GM03348 (cell line): Measurements from ENCODE around the gene C1orf74.

Experiments
- DNase-seq: peaks from one replicate; pipeline ENCODE4 v3.0.0; 2012; ENCODE audit warnings: low spot score

Gene C1orf74

DNA sequence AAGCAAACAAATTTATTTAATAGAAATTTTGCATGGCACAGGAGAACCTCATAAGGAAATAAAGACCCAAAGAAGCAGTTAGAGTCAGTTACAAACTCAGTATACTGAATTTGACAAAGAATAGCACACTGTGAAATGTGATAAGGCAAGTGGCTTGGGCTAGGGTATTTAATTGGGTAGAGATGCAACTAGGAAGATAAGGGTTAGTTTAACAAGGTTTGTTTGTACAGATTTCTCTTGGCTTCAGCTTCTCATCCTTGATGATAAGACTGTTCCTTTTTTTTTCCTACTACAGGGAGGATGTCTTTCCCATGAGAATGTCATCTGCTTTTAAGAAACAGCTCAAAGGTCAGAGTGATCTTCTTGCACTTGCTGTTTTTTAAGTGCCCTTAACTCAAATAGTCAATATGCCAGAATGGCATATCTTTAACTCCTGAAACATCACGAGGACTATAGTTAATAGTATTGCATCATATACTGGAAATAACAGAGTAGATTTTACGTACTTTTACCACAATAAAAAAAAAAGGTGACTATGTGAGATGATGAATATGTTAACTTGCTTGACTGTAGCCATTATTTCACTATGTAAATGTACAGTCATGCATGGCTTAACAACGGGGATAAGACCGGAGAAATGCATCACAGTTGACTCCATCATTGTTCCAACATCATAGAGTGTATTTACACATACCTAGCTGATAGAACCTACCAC, 37.8 kb downstream of the C1orf74 start:
- no peak for DNase-seq

DNA sequence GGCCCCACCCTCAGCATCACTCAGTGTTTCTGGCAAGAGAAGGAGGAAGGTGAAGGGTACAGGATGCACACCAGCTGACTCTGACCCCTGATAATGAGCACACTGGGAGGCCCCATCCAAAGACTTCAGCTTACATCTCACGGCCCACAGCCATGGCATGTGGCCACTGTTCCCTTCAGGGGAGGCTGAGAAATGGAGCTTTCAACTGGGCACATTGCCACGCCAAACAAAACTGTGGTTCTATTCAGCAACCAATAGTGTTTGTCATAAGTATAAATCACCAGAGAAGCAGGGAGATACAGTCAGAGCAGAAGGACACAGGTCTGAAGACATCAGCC, 41.2 kb downstream of the C1orf74 start:
- DNase-seq, result peak; percentile 27

DNA sequence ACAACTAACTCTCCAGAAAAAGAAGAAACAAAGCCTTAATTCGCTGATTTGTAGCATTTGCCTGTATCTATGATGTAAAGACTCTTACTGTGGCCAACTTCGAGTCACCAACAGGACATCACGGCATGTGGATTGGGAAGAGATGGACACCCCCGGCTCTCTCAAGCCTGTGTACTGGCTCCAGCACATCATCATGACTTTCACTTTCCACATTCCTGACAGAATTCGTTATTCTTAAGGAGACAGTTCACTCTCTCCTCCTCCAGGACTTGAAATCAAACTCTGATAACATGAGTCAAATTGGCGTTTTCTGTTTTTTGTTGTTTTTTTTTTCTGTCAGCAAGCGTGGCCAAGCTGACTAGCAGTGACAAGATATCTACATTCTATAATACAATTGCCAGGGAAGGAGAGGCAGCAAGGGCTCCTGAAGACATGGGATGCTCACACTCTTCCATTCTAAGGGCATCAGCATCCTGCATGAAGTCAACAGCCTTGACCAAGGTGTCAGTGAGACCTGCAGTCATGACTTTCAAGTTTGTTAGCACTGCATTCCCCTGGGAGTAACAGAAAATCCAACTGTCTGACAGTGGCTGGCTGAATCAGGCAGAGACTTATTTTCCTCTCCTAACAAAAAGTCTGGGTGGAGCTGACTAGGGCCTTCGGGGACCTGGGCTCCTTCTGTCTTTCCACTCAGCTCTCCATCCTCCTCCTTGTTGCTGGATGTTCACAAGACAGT, 41.8 kb downstream of the C1orf74 start:
- peak; percentile 78 for DNase-seq

DNA sequence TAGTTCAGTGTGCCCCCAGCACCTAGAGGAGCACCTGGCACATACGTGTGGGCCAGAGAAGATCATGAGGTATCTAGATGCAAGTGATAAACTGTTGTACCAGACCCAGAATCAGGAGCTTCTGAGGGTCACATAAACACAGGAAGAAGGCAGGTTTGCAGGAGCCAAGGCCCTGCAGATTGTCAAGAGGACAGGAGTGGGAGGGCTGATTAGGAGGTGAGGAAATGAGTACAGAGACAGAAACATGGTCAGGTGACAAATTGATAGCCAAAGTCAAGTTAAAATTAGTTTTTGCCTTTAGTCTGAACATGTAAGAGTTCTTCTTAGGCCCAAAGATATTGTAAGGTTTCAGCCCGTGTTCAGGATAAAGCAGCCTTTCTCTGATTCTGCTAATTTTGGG, 42.5 kb downstream of the C1orf74 start:
- DNase-seq, result no peak

DNA sequence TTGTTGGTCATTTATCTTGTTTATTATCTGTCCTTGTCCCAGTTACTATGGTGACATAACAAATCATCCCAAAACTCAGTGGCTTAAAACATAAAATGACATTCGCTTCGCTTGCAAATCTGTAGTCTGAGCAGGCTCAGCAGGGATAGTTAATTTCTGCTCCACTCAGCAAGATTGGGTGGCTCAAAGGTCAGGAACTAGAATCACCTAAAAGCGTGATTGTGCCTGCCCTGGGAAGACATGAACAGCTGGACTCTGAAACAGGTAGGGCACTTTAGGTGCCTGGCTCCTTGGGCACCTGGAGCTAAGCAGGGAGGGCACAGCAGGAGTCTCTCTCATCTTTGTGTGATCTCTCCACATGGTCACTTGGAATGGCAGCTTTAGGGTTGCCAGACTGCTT, 43.2 kb downstream of the C1orf74 start:
- no peak for DNase-seq

DNA sequence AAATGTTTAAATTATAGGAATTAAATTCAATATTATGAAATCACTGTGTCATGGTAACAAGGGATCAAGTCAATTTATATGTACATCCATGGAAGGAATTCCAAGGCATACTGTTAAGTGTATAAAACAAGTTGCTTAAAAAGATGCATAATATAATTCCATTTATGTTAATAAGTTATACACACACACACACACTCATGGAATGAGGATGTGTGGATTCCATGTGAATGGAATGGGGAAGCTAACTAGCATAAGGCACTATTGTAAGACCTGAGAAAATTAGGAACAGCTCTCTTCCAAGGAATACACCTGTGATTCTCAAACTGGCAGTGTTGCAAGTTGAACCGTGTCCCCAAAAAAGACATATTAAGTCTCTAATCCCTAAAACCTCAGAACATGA, 46.1 kb downstream of the C1orf74 start:
- DNase-seq, result no peak

DNA sequence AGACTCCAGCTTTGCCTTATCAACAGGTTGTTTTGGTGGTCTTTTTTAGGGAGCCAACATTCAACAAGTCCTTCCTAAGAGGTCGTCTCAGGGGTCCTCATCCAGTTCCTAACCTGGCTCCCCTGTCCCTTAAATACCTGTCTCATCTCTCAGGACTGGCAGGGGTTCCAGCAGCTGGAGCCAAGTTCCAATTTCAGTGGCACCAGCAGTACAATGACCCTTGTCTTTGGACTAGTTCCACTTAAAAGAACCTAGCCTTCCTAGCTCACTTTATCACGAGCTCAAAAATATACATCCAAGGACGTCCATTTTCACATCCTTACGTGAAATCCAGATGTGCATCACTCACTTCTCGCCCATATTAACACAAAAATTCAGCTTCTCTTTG, 47.2 kb downstream of the C1orf74 start:
- no peak for DNase-seq

DNA sequence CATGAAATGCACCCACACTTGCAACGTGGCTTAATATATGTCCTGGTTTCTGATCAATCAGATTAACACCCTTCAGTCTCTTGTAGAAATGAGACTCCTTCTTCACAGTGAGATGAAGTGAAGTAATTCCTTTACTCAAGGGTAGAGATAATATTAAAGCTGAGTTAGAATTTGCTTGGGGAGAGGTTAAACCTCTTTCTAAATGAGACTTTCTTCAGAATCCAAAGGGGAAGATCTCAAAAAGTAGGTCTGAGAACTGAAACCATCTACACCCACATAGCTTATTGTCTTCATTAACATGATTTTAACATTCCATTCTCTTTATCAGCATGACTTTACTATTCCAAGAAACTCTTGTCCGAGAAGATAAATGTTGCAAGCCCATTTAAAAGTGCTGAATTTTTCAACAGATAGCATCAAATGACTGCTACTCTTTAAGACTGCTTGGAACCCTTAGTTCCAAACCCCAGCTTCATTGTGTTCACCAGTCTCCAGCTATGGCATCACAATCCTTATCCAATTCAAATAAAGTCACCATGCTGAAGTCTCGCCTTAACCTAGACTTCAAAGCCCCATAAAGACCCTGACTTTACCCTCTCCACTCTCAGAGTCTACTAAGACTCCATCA, 47.8 kb downstream of the C1orf74 start:
- no peak for DNase-seq

DNA sequence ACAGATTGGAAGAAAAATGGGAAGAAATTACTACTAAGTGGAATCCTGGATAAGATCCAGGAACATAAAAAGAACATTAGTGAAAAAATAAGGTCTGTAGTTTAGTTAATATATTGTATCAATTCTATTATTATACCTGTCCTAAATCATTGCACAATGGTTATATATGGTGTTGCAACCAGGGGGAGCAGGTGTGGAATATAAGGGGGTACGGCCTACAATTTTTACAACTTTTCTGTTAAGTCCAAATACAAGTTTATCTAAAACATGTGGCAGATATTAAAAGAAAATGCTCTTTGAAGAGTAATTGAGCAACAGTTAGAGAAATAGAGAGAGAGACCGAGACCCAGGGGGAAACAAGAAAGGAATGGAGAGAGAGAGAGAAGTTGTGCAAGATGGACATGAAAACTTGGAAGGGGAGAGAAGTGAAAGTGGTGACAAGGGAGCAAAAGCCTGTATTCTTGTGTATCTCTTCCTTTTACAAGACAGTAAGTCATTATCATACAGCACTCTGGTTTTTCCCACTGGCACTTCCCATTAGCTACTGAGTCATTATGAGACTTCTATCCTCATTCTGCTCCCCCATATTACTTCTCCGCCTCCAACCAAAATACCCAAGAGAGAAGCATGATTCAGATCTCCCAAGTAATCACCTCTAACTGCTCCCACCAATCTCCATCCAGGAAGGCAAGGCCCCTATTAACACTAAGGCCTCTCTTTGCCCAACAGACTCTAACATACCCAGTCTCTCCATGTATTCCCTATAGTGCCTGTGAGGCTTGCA, 50.8 kb downstream of the C1orf74 start:
- peak; percentile 31 for DNase-seq

DNA sequence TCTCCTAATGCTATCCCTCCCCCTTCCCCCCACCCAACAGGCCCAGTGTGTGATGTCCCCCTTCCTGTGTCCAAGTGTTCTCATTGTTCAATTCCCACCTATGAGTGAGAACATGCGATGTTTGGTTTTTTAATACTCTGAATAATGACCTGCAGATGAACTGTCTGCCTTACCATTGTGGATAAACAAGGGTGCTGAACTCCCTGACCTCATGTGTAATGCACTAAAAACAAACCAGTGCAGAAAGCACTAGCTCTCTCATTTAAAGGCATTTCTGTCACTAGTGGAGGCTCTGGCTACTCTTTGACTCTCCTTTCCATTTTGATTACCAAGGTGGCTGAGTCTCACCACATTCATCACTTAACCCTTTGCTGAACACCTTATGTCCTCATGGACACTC, 51.6 kb downstream of the C1orf74 start:
- DNase-seq, result no peak

DNA sequence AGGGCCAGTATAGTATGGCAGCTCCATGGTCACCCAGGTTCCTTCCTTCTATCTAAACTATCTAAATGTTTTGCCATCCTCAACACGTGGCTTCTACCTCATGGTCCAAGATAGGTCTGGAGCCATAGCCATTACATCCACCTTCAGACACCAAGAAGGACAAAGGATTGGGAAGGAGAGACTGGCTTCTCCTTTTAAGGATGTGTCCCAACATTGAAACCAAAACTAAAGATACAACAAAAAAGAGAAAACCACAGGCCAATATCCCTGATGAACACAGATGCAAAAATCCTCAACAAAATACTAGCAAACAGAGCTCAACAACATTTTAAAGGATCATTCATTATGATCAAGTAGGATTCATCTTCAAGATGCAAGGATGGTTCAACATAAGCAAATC, 54.9 kb downstream of the C1orf74 start:
- no peak for DNase-seq
